ENCODE measurements around the gene RD3L. TPM values are rescaled to one million over a fixed set of nuclear protein-coding genes. Genes with fewer than 3 reads are reported as not detected.

Gene RD3L
- total and polyA plus RNA-seq, 2 of the 13 experiments (the other 11 are each of a cell fraction or from before 2014, with no cell fraction given), result not detected

DNA sequence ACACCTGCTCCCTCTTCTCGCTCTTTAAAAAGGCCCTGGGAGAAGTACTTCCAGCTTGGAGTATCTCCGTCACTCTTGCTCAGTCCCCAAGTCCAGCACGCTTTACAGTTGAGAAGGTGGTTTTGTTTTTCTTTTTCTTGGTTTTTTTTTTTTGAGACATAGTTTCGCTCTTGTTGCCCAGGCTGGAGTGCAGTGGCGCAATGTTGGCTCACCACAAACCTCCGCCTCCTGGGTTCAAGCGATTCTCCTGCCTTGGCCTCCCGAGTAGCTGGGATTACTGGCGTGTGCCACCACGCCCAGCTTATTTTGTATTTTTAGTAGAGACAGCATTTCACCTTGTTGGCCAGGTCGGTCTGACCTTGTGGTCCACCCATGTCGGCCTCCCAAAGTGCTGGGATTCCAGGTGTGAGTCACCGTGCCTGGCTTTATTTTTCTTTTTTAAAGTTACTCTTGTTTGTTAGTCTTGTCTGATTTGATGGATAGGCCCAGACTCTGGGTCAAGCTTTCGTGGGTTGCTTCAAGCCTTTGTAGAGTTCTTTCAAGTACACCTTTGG, 12.2 kb downstream of the RD3L start (continued):
- TF ChIP-seq, protein P1, sequence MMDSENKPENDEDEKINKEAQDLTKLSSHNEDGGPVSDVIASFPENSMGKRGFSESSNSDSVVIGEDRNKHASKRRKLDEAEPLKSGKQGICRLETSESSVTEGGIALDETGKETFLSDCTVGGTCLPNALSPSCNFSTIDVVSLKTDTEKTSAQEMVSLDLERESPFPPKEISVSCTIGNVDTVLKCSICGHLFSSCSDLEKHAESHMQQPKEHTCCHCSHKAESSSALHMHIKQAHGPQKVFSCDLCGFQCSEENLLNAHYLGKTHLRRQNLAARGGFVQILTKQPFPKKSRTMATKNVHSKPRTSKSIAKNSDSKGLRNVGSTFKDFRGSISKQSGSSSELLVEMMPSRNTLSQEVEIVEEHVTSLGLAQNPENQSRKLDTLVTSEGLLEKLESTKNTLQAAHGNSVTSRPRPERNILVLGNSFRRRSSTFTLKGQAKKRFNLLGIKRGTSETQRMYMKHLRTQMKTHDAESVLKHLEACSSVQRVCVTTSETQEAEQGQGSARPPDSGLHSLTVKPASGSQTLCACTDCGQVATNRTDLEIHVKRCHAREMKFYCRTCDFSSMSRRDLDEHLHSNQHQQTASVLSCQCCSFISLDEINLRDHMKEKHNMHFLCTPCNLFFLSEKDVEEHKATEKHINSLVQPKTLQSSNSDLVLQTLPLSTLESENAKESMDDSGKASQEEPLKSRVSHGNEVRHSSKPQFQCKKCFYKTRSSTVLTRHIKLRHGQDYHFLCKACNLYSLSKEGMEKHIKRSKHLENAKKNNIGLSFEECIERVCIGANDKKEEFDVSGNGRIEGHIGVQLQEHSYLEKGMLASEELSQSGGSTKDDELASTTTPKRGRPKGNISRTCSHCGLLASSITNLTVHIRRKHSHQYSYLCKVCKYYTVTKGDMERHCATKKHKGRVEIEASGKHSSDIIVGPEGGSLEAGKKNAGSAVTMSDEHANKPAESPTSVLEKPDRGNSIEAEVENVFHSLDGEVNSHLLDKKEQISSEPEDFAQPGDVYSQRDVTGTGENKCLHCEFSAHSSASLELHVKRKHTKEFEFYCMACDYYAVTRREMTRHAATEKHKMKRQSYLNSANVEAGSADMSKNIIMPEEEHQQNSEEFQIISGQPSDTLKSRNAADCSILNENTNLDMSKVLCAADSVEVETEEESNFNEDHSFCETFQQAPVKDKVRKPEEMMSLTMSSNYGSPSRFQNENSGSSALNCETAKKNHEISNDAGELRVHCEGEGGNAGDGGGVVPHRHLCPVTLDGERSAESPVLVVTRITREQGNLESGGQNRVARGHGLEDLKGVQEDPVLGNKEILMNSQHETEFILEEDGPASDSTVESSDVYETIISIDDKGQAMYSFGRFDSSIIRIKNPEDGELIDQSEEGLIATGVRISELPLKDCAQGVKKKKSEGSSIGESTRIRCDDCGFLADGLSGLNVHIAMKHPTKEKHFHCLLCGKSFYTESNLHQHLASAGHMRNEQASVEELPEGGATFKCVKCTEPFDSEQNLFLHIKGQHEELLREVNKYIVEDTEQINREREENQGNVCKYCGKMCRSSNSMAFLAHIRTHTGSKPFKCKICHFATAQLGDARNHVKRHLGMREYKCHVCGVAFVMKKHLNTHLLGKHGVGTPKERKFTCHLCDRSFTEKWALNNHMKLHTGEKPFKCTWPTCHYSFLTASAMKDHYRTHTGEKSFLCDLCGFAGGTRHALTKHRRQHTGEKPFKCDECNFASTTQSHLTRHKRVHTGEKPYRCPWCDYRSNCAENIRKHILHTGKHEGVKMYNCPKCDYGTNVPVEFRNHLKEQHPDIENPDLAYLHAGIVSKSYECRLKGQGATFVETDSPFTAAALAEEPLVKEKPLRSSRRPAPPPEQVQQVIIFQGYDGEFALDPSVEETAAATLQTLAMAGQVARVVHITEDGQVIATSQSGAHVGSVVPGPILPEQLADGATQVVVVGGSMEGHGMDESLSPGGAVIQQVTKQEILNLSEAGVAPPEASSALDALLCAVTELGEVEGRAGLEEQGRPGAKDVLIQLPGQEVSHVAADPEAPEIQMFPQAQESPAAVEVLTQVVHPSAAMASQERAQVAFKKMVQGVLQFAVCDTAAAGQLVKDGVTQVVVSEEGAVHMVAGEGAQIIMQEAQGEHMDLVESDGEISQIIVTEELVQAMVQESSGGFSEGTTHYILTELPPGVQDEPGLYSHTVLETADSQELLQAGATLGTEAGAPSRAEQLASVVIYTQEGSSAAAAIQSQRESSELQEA (CRISPR knock-in tag; IDR thresholded peaks at IDR 0.05; ENCODE audit: not compliant biosample characterization), result no peak
- TF ChIP-seq, protein P2, sequence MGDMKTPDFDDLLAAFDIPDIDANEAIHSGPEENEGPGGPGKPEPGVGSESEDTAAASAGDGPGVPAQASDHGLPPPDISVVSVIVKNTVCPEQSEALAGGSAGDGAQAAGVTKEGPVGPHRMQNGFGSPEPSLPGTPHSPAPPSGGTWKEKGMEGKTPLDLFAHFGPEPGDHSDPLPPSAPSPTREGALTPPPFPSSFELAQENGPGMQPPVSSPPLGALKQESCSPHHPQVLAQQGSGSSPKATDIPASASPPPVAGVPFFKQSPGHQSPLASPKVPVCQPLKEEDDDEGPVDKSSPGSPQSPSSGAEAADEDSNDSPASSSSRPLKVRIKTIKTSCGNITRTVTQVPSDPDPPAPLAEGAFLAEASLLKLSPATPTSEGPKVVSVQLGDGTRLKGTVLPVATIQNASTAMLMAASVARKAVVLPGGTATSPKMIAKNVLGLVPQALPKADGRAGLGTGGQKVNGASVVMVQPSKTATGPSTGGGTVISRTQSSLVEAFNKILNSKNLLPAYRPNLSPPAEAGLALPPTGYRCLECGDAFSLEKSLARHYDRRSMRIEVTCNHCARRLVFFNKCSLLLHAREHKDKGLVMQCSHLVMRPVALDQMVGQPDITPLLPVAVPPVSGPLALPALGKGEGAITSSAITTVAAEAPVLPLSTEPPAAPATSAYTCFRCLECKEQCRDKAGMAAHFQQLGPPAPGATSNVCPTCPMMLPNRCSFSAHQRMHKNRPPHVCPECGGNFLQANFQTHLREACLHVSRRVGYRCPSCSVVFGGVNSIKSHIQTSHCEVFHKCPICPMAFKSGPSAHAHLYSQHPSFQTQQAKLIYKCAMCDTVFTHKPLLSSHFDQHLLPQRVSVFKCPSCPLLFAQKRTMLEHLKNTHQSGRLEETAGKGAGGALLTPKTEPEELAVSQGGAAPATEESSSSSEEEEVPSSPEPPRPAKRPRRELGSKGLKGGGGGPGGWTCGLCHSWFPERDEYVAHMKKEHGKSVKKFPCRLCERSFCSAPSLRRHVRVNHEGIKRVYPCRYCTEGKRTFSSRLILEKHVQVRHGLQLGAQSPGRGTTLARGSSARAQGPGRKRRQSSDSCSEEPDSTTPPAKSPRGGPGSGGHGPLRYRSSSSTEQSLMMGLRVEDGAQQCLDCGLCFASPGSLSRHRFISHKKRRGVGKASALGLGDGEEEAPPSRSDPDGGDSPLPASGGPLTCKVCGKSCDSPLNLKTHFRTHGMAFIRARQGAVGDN (CRISPR knock-in tag; IDR thresholded peaks at IDR 0.05), result no peak
- no peak for TF ChIP-seq NBN (conservative IDR thresholded peaks at IDR 0.05)
